Liver (tissue), 9 donors: ENCODE data around the gene RPL7A. TPM values are rescaled to one million over a fixed set of nuclear protein-coding genes. Genes with fewer than 3 reads are reported as not detected.

Experiments
- DNase-seq: peaks from one replicate; pipeline ENCODE4 v3.0.0-alpha.2; 2017; ENCODE audit warnings: low spot score
- H3K27ac ChIP-seq, 2 donors: one replicate each; pipeline ENCODE4 v1.7.0; 2013; ENCODE audit warnings: inconsistent platforms in 2 of 2, low read length in 2 of 2, control low read depth in 1 of 2, low read depth in 1 of 2, mild to moderate bottlenecking in 1 of 2
- H3K27me3 ChIP-seq, 4 donors: one replicate each; pipeline versions ENCODE4 v1.6.1 to v1.7.0; 2013; ENCODE audit warnings: low read length in 3 of 4, inconsistent platforms in 1 of 4, mild to moderate bottlenecking in 1 of 4, moderate library complexity in 1 of 4; ENCODE audit not compliant: control insufficient read depth in 4 of 4, insufficient read depth in 4 of 4
- H3K36me3 ChIP-seq, 4 donors: one replicate each; pipeline versions ENCODE4 v1.6.1 to v1.7.0; 2013; ENCODE audit warnings: low read length in 3 of 4, mild to moderate bottlenecking in 3 of 4, low read depth in 1 of 4, moderate library complexity in 1 of 4; ENCODE audit not compliant: control insufficient read depth in 4 of 4, insufficient read depth in 3 of 4
- H3K4me1 ChIP-seq, 4 donors: one replicate each; pipeline versions ENCODE4 v1.6.1 to v1.7.0; 2013; ENCODE audit warnings: low read length in 3 of 4, mild to moderate bottlenecking in 3 of 4, moderate library complexity in 1 of 4; ENCODE audit not compliant: control insufficient read depth in 4 of 4, insufficient read depth in 4 of 4
- H3K4me3 ChIP-seq, 3 donors: one replicate each; pipeline versions ENCODE4 v1.6.1 to v1.7.0; 2013; ENCODE audit warnings: low read length in 3 of 3, control low read depth in 1 of 3, low read depth in 1 of 3, mild to moderate bottlenecking in 1 of 3
- H3K9ac ChIP-seq, 2 donors: one replicate each; pipeline ENCODE4 v1.7.0; 2013; ENCODE audit warnings: low read length in 2 of 2, mild to moderate bottlenecking in 2 of 2, moderate library complexity in 2 of 2, control low read depth in 1 of 2, low read depth in 1 of 2
- H3K9me3 ChIP-seq, 4 donors: one replicate each; pipeline versions ENCODE4 v1.6.1 to v1.7.0; 2013; ENCODE audit warnings: low read length in 3 of 4; ENCODE audit not compliant: control insufficient read depth in 4 of 4
- ATF3 ChIP-seq: IDR thresholded peaks from 2 replicates; pipeline ENCODE4 v1.6.1; 2016; ENCODE audit warnings: antibody characterized with exemption
- FOXA2 ChIP-seq: IDR thresholded peaks from 2 replicates; pipeline ENCODE4 v1.6.1; 2016; ENCODE audit warnings: antibody characterized with exemption
- GABPA ChIP-seq, 2 donors: IDR thresholded peaks in 1 of 2; conservative IDR thresholded peaks in 1 of 2; 2 replicates each; pipeline ENCODE4 v1.6.1; 2016; ENCODE audit warnings: antibody characterized with exemption in 2 of 2, mild to moderate bottlenecking in 1 of 2, moderate library complexity in 1 of 2
- HNF4G ChIP-seq: IDR thresholded peaks from 2 replicates; pipeline ENCODE4 v1.6.1; 2016; ENCODE audit warnings: antibody characterized with exemption
- MAX ChIP-seq: IDR thresholded peaks from 2 replicates; pipeline ENCODE4 v1.6.1; 2016; ENCODE audit warnings: antibody characterized with exemption
- NR2F2 ChIP-seq: IDR thresholded peaks from 2 replicates; pipeline ENCODE4 v1.6.1; 2016; ENCODE audit warnings: antibody characterized with exemption
- RAD21 ChIP-seq, 2 donors: IDR thresholded peaks; 2 replicates each; pipeline ENCODE4 v1.6.1; 2016; ENCODE audit warnings: antibody characterized with exemption in 2 of 2, mild to moderate bottlenecking in 2 of 2
- RXRA ChIP-seq, 2 donors: IDR thresholded peaks; 2 replicates each; pipeline ENCODE4 v1.6.1; 2017 to 2018; ENCODE audit warnings: antibody characterized with exemption in 2 of 2, mild to moderate bottlenecking in 1 of 2
- SP1 ChIP-seq: IDR thresholded peaks from 2 replicates; pipeline ENCODE4 v1.6.1; 2018; ENCODE audit warnings: antibody characterized with exemption, mild to moderate bottlenecking
- TAF1 ChIP-seq: conservative IDR thresholded peaks from 2 replicates; pipeline ENCODE4 v1.6.1; 2016; ENCODE audit warnings: antibody characterized with exemption, mild to moderate bottlenecking
- YY1 ChIP-seq: IDR thresholded peaks from 2 replicates; pipeline ENCODE4 v1.6.1; 2016; ENCODE audit warnings: antibody characterized with exemption, mild to moderate bottlenecking
- WGBS: extraction: QIAGEN DNeasy Blood & Tissue Kit; methylation state at CpG from one replicate; pipeline ENCODE4 v1.1.7; 2013; 5-methylcytosine and 5-hydroxymethylcytosine counted together
- polyA plus RNA-seq, 2 donors: library from polyadenylated mRNA; stranded (reverse) in 1 of 2; unstranded in 1 of 2; fragments of 200-250 nt in 1 of 2; fragments of >200 nt in 1 of 2; fragmentation: Nextera tagmentation in 1 of 2; extraction: Ambion mirVana in 1 of 2; gene quantifications; one replicate each; pipeline versions ENCODE4 v1.2.1 to v1.2.3, GENCODE V29; 2013 to 2015
- total RNA-seq, 2 donors: library from RNA; depleted of rRNA; stranded (reverse); fragments of >200 nt; gene quantifications; one replicate each; pipeline ENCODE4 v1.2.3, GENCODE V29; 2014
- TF ChIP-seq, protein P1 (sequence below): fragments of 150-350 bp; IDR thresholded peaks from 2 replicates; pipeline ENCODE4 v1.5.1; 2017; ENCODE audit warnings: improper control_type of control experiment, low read depth, low read length; ENCODE audit not compliant: missing input control
- donor health status: healthy.
- donor health status: healthy.
- donor health status: healthy.
- donor health status: healthy.
- donor health status: healthy.

RPL7A gene
- total and polyA plus RNA-seq, 4 donors = 215 to 930 (median 704) TPM

- 86% methylated on average over 8 of the region's 8 CpGs for WGBS
- Histone ChIP-seq H3K4me1 (peaks cover 9 to 40% (median 33%) of the 10 kb centered on the region in 4 donors), H3K36me3 (peaks cover 6 to 41% (median 24%) of the 10 kb centered on the region in 4 donors), H3K9ac (no peak overlapping the region), H3K4me3 (no peak overlapping the region), H3K27ac (no peak overlapping the region), H3K9me3 (no peaks in the 10 kb centered on the region), H3K27me3 (no peaks in the 10 kb centered on the region)
- no peak for DNase-seq
- TF ChIP-seq, protein P1, sequence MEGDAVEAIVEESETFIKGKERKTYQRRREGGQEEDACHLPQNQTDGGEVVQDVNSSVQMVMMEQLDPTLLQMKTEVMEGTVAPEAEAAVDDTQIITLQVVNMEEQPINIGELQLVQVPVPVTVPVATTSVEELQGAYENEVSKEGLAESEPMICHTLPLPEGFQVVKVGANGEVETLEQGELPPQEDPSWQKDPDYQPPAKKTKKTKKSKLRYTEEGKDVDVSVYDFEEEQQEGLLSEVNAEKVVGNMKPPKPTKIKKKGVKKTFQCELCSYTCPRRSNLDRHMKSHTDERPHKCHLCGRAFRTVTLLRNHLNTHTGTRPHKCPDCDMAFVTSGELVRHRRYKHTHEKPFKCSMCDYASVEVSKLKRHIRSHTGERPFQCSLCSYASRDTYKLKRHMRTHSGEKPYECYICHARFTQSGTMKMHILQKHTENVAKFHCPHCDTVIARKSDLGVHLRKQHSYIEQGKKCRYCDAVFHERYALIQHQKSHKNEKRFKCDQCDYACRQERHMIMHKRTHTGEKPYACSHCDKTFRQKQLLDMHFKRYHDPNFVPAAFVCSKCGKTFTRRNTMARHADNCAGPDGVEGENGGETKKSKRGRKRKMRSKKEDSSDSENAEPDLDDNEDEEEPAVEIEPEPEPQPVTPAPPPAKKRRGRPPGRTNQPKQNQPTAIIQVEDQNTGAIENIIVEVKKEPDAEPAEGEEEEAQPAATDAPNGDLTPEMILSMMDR = no peak
- TF ChIP-seq GABPA (IDR thresholded peaks at IDR 0.05 in 1 of 2, conservative IDR thresholded peaks at IDR 0.05 in 1 of 2) = no peak
- no peak for TF ChIP-seq NR2F2
- TF ChIP-seq RXRA (IDR thresholded peaks at IDR 0.05) = no peak
- TF ChIP-seq HNF4G = no peak
Measured at GRCh38 chr9:133352635-133353340, 4.8 kb downstream of the RPL7A start.

DNA sequence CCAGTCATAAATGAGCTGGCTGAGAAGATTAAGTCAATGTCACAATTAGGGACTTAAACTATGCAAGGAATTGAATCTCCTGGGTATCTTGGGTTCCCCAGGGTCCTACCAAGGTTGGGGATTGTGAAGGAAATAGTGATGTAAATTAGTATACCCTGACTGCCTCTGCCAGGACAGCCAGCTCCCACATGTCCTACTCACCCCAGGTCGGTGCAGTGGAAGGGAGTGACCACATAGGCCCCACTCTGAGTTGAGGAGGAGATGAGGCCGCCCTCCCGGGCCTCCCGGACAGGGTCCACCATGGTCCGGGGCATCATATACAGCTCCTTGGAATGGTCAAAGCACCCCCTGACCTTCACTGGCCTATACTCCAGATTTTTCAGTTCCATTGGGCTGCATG, 5.5 kb downstream of the RPL7A start:
- Histone ChIP-seq H3K4me3 (no peak overlapping the region), H3K27me3 (no peaks in the 10 kb centered on the region), H3K9me3 (no peaks in the 10 kb centered on the region), H3K36me3 (peaks cover 6 to 41% (median 24%) of the 10 kb centered on the region in 4 donors), H3K27ac (no peak overlapping the region), H3K4me1 (peaks cover 9 to 42% (median 33%) of the 10 kb centered on the region in 4 donors), H3K9ac (no peak overlapping the region)
- no peak for DNase-seq
- TF ChIP-seq HNF4G (no peak), RAD21 (IDR thresholded peaks at IDR 0.05) (no peak), ATF3 (no peak), NR2F2 (no peak), FOXA2 (no peak), MAX (no peak), YY1 (no peak)
- 89% methylated on average over 5 of the region's 5 CpGs for WGBS

GRCh38 chr9:133354766-133355165, 6.7 kb downstream of the RPL7A start:
- no peak overlapping the region for H3K4me3 ChIP-seq
- peaks cover 9 to 39% (median 26%) of the 10 kb centered on the region in 4 donors for H3K4me1 ChIP-seq
- no peaks in the 10 kb centered on the region for H3K9me3 ChIP-seq
- H3K27ac ChIP-seq = no peak overlapping the region
- 65% methylated on average over 7 of the region's 7 CpGs for WGBS
- H3K36me3 ChIP-seq = peaks cover 6 to 39% (median 24%) of the 10 kb centered on the region in 4 donors
- no peak overlapping the region for H3K9ac ChIP-seq
- DNase-seq = no peak
- no peaks in the 10 kb centered on the region for H3K27me3 ChIP-seq
- TF ChIP-seq NR2F2 (no peak), RXRA (IDR thresholded peaks at IDR 0.05) (peak in 1 of 2 donors; percentile 32), TAF1 (no peak), MAX (no peak), SP1 (no peak)
